DOHH2 (cell line): ENCODE data around the gene MMAB.

Experiments
- CTCF ChIP-seq: fragments of 200-600 bp; sonication (generic); IDR thresholded peaks from one replicate; pipeline ENCODE4 v1.5.1; 2014; ENCODE audit warnings: antibody characterized with exemption, mild to moderate bottlenecking, low read depth, low read length; ENCODE audit not compliant: poor library complexity, severe bottlenecking
- EZH2phosphoT487 ChIP-seq: fragments of 200-600 bp; sonication (generic); IDR thresholded peaks from 2 replicates; pipeline ENCODE4 v1.6.1; 2017; ENCODE audit warnings: borderline replicate concordance, mild to moderate bottlenecking, antibody characterized with exemption, low read length, moderate library complexity, mixed read lengths

GRCh38 chr12:109580272-109580671 is 7.0 kb upstream of the MMAB start:
- TF ChIP-seq CTCF (no peak), EZH2phosphoT487 (no peak)
